HEK293 (cell line): Measurements from ENCODE around the gene JAM3.

Experiments
- CTCF ChIP-seq: fragments of 450-650 bp; formaldehyde crosslinking; IDR thresholded peaks from 2 replicates; pipeline ENCODE4 v1.5.1; 2016; ENCODE audit warnings: missing biosample characterization, missing genetic modification characterization
- GLIS2 ChIP-seq: fragments of 450-650 bp; formaldehyde crosslinking; IDR thresholded peaks from 2 replicates; pipeline ENCODE4 v1.5.1; 2016; ENCODE audit warnings: missing biosample characterization, missing genetic modification characterization
- SCRT2 ChIP-seq: fragments of 450-650 bp; formaldehyde crosslinking; IDR thresholded peaks from 2 replicates; pipeline ENCODE4 v1.5.1; 2016; ENCODE audit warnings: missing biosample characterization, missing genetic modification characterization
- SP7 ChIP-seq: fragments of 450-650 bp; formaldehyde crosslinking; IDR thresholded peaks from 2 replicates; pipeline ENCODE4 v1.5.1; 2016; ENCODE audit warnings: missing biosample characterization, missing genetic modification characterization
- ZBTB1 ChIP-seq: fragments of 450-650 bp; formaldehyde crosslinking; IDR thresholded peaks from 2 replicates; pipeline ENCODE4 v1.5.1; 2016; ENCODE audit warnings: missing biosample characterization, missing genetic modification characterization
- ZNF138 ChIP-seq: fragments of 450-650 bp; formaldehyde crosslinking; IDR thresholded peaks from 2 replicates; pipeline ENCODE4 v1.5.1; 2016; ENCODE audit warnings: missing biosample characterization, missing genetic modification characterization, borderline replicate concordance
- ZNF266 ChIP-seq: fragments of 450-650 bp; formaldehyde crosslinking; IDR thresholded peaks from 2 replicates; pipeline ENCODE4 v1.5.1; 2016; ENCODE audit warnings: missing biosample characterization, missing genetic modification characterization, low read depth
- ZNF292 ChIP-seq: fragments of 450-650 bp; formaldehyde crosslinking; IDR thresholded peaks from 2 replicates; pipeline ENCODE4 v1.5.1; 2016; ENCODE audit warnings: low read depth, missing biosample characterization, missing genetic modification characterization, borderline replicate concordance
- ZNF302 ChIP-seq: fragments of 450-650 bp; formaldehyde crosslinking; IDR thresholded peaks from 2 replicates; pipeline ENCODE4 v1.5.1; 2016; ENCODE audit warnings: missing biosample characterization, missing genetic modification characterization, low read depth
- ZNF521 ChIP-seq: fragments of 450-650 bp; formaldehyde crosslinking; IDR thresholded peaks from 2 replicates; pipeline ENCODE4 v1.5.1; 2017; ENCODE audit warnings: missing biosample characterization, mild to moderate bottlenecking, missing genetic modification characterization
- ZNF830 ChIP-seq: fragments of 450-650 bp; IDR thresholded peaks from 2 replicates; pipeline ENCODE4 v1.5.0; 2018; ENCODE audit warnings: missing biosample characterization, missing genetic modification characterization, low read depth, mild to moderate bottlenecking, moderate library complexity
- TF ChIP-seq, protein P1 (sequence below): fragments of 450-650 bp; IDR thresholded peaks from 2 replicates; pipeline ENCODE4 v1.5.1; 2018; ENCODE audit warnings: missing biosample characterization, mild to moderate bottlenecking, missing genetic modification characterization

DNA sequence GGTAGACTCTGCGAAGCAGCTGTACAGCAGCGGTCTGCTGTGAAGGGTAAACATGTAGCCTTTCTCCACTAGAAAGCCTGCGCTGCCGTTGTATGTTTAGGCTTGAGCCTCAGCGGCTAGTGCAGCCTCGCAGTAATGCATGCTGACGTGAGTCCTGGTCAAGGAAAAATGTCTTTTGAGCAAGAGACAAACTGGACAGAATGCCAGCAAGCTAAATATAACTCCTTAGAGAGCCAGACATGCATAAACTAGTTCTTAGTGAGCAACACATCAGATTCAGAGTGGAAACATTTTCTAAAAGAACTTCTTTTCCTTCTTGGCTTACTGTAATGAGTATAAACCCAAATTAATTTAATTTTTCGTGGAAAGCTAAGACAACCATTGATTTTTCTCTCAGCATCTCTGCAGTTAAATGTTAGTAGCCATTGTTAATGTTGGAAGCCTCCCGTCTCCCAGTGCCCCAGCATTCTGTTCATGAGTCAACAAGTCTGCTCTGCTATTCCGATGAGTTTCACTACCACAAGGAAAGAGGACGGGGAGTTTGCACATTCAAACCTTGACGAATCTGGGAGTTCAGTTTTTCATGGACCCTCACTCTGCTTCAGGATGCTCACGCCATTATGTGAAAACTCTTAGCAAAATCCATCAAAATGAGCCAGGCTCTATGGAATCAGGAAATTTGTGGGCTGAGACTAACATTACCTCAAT, 51.4 kb downstream of the JAM3 start:
- TF ChIP-seq ZNF138 (tag by site-specific recombination) (no peak), SCRT2 (tag by site-specific recombination) (no peak), ZNF266 (no peak), CTCF (tag by site-specific recombination) (no peak), ZBTB1 (tag by site-specific recombination) (no peak), SP7 (no peak), ZNF302 (tag by site-specific recombination) (no peak), ZNF292 (tag by site-specific recombination) (no peak), ZNF521 (tag by site-specific recombination) (no peak), GLIS2 (tag by site-specific recombination) (no peak), ZNF830 (tag by site-specific recombination) (no peak)
- TF ChIP-seq, protein P1, sequence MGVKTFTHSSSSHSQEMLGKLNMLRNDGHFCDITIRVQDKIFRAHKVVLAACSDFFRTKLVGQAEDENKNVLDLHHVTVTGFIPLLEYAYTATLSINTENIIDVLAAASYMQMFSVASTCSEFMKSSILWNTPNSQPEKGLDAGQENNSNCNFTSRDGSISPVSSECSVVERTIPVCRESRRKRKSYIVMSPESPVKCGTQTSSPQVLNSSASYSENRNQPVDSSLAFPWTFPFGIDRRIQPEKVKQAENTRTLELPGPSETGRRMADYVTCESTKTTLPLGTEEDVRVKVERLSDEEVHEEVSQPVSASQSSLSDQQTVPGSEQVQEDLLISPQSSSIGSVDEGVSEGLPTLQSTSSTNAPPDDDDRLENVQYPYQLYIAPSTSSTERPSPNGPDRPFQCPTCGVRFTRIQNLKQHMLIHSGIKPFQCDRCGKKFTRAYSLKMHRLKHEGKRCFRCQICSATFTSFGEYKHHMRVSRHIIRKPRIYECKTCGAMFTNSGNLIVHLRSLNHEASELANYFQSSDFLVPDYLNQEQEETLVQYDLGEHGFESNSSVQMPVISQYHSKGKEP (tag by site-specific recombination), result no peak
